ENCODE results near the gene SPATA17. TPM values are rescaled to one million over a fixed set of nuclear protein-coding genes. Genes with fewer than 3 reads are reported as not detected.

The SPATA17 gene
- total and polyA plus RNA-seq, 10 donors: 0.06 to 0.10 TPM; not detected in 8

DNA sequence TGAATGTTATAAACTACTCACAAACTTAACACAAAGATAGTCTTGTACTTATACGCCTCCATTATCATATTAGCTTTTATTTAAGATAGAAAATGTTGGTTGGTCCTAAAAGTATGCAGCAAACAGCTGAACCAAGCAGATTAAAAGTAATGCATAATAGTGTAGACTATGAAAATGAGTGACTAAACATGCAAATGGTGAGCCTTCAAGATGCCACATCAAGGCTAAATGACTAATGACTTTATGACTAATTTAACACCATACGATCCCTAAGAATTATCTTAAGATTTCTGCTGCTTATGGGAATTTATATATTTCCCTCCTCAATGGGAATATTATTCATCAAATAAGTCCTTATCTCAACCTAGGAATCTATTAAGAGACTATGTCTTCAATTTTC is 4.8 kb upstream of the SPATA17 start:
- 77 to 84% (median 83%) methylated on average over 2 of the region's 2 CpGs for WGBS, 5 donors

DNA sequence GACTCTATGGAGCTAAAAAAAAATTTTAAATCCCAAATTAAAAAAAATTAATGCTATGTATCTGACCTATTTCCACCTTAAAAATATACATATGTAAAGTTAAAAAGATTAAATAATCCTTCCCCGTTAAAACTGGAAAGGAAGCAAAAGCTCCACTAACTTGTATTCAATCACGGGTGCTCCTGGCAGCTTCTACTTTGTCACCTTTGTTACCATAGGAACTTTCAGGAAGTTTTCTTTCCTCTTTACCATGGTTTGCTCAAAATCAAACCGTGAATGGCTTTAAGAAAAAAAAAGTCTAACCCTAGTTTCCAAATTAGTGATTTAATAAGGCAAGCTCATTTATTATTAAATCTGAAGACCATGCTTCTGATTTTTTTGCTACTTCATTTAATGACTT is 3.7 kb upstream of the SPATA17 start:
- WGBS, 5 donors: 10 to 15% (median 11%) methylated on average over 3 of the region's 3 CpGs
- Histone ChIP-seq H3K9me3 (no peaks in the 10 kb centered on the region), H3K27me3 (replicated peaks in 1 of 7) (no peaks in the 10 kb centered on the region), H3K4me3 (no peak overlapping the region), H3K4me1 (peaks cover 0 to 66% (median 36%) of the 10 kb centered on the region in 6 donors), H3K27ac (no peak overlapping the region), H3K36me3 (no peaks in the 10 kb centered on the region)
- no peak for DNase-seq
- TF ChIP-seq, protein P1, sequence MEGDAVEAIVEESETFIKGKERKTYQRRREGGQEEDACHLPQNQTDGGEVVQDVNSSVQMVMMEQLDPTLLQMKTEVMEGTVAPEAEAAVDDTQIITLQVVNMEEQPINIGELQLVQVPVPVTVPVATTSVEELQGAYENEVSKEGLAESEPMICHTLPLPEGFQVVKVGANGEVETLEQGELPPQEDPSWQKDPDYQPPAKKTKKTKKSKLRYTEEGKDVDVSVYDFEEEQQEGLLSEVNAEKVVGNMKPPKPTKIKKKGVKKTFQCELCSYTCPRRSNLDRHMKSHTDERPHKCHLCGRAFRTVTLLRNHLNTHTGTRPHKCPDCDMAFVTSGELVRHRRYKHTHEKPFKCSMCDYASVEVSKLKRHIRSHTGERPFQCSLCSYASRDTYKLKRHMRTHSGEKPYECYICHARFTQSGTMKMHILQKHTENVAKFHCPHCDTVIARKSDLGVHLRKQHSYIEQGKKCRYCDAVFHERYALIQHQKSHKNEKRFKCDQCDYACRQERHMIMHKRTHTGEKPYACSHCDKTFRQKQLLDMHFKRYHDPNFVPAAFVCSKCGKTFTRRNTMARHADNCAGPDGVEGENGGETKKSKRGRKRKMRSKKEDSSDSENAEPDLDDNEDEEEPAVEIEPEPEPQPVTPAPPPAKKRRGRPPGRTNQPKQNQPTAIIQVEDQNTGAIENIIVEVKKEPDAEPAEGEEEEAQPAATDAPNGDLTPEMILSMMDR (IDR thresholded peaks at IDR 0.05 in 8 of 11, conservative IDR thresholded peaks at IDR 0.05 in 3 of 11): no peak
- no peak for TF ChIP-seq POLR2A (IDR thresholded peaks at IDR 0.05)
- no peak for TF ChIP-seq POLR2AphosphoS5 (IDR thresholded peaks at IDR 0.05)
- intact Hi-C loops (cut with DNase I; ENCODE audit: low total_unique reads): no loop called here

More for the DNA sequence above, 4.8 kb upstream of the SPATA17 start:
- H3K36me3 ChIP-seq: no peaks in the 10 kb centered on the region
- no peak for DNase-seq
- H3K4me3 ChIP-seq: no peak overlapping the region
- peaks cover 0 to 60% (median 33%) of the 10 kb centered on the region in 6 donors for H3K4me1 ChIP-seq
- no peaks in the 10 kb centered on the region for H3K27me3 ChIP-seq (replicated peaks in 1 of 7)
- no peak overlapping the region for H3K27ac ChIP-seq
- H3K9me3 ChIP-seq: no peaks in the 10 kb centered on the region
- TF ChIP-seq POLR2A (IDR thresholded peaks at IDR 0.05): no peak
- TF ChIP-seq POLR2AphosphoS5 (IDR thresholded peaks at IDR 0.05): no peak
- TF ChIP-seq, protein P1 (IDR thresholded peaks at IDR 0.05 in 8 of 11, conservative IDR thresholded peaks at IDR 0.05 in 3 of 11): no peak
- intact Hi-C loops (cut with DNase I; ENCODE audit: low total_unique reads): no loop called here

DNA sequence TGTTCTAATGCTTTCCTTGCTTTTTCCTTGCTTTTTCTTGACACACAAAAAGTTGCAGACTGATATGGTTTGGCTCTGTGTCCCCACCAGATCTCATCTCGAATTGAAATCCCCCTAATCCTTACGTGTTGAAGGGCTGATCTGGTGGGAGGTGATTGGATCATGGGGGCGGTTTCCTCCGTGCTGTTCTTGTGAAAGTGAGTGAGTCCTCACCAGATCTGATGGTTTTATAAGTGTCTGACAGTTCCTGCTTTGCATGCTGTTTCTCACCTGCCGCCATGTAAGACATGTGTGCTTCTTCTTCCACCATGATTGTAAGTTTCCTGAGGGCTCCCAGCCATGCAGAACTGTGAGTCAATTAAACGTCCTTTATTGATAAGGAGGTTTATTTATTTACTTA is 11.3 kb downstream of the SPATA17 start:
- Histone ChIP-seq H3K27ac (no peak overlapping the region), H3K4me3 (no peak overlapping the region), H3K36me3 (no peaks in the 10 kb centered on the region), H3K9me3 (no peaks in the 10 kb centered on the region), H3K4me1 (no peaks in the 10 kb centered on the region), H3K27me3 (replicated peaks in 1 of 7) (no peaks in the 10 kb centered on the region)
- DNase-seq: no peak
- 64 to 71% (median 69%) methylated on average over 6 of the region's 6 CpGs for WGBS, 5 donors
- no peak for TF ChIP-seq POLR2AphosphoS5 (IDR thresholded peaks at IDR 0.05)
- TF ChIP-seq POLR2A (IDR thresholded peaks at IDR 0.05): no peak
- TF ChIP-seq, protein P1 (IDR thresholded peaks at IDR 0.05 in 8 of 11, conservative IDR thresholded peaks at IDR 0.05 in 3 of 11): no peak
- intact Hi-C loops (cut with DNase I; ENCODE audit: low total_unique reads): no loop called here

DNA sequence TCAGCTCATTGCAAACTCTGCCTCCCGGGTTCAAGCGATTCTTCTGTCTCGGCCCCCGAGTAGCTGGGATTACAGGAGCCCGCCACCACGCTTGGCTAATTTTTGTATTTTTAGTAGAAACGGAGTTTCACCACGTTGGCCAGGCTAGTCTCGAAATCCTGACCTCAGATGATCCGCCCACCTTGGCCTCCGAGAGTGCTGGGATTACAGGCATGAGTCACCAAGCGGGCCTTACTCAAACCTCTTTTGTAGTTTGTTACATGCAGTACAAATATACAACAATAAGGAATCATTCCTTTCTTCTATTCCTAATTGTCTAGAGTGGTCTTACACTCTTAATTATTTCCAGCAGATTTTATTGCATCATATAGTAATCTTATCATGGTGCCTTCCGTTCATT is 16.6 kb downstream of the SPATA17 start:
- no peaks in the 10 kb centered on the region for H3K4me1 ChIP-seq
- H3K27me3 ChIP-seq (replicated peaks in 1 of 7): no peaks in the 10 kb centered on the region
- TF ChIP-seq POLR2AphosphoS5 (IDR thresholded peaks at IDR 0.05) (no peak), POLR2A (IDR thresholded peaks at IDR 0.05) (no peak)
- TF ChIP-seq, protein P1 (IDR thresholded peaks at IDR 0.05 in 8 of 11, conservative IDR thresholded peaks at IDR 0.05 in 3 of 11): no peak
- no peak overlapping the region for H3K27ac ChIP-seq
- intact Hi-C loops (cut with DNase I; ENCODE audit: low total_unique reads): no loop called here
- DNase-seq: no peak
- H3K9me3 ChIP-seq: no peaks in the 10 kb centered on the region
- no peak overlapping the region for H3K4me3 ChIP-seq
- 90 to 94% (median 90%) methylated on average over 12 to 13 of the region's 13 CpGs for WGBS, 5 donors
- H3K36me3 ChIP-seq: no peaks in the 10 kb centered on the region

Measured in spleen (tissue), 11 donors.